NCI-H2081 treated with DMSO at 0.1 percent for 48 hours (cell line): Measurements from ENCODE around the gene PRELP.
"Not testable (repeated sequence)": the region's sequence is repeated elsewhere in the genome, so short reads cannot be mapped to it uniquely, and the experiment has no call there.

Experiments used
- DNase-seq: peaks from one replicate; lab custom pipeline; 2025; lab: John Stamatoyannopoulos, UW

The PRELP gene

GRCh38 chr1:203475012-203475981 is at the start of gene PRELP:
PRELP (plus strand) TSS chr1:203475806; CDS start chr1:203483185, 7,379 bp downstream.
- no peak for DNase-seq

DNA sequence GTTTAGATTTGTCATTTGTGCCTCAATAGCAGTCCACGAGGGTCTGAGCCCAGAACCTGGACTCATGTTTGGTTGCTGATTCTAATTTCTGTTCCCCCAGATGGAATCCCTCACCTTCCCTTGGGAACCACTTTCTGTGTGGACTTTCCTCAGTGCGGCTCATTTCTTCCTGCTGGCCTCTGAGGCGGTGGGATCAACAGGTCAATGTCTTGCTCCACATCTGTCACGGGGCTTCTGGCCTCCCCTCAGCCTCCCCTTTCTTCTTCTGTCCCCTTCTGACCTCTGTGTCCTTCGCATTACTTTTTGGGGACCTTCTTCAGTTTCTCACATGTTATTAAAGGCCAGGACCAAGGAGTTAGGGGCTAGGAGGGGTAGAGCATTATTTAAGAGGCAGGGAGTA is 49.2 kb upstream of the PRELP start:
- no peak for DNase-seq

DNA sequence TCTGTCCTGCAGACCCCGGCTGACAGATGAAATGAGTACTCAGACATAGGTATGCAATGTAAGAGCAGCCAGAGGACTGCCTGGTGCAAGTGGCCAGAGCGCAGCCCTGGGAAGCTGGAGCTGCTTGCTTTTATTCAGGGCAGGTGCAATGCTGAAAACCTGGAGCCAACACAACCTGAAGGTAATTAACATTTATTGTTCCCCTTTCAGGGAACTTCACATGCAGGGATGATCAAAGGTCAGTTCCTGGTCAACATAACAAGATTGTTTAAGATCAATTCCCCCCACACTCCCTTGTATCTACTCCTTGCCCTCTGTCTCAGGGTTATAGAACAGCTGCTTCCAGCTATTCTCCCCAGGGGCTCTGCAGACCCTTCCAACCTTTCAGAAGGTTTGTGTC is 48.7 kb upstream of the PRELP start:
- no peak for DNase-seq

DNA sequence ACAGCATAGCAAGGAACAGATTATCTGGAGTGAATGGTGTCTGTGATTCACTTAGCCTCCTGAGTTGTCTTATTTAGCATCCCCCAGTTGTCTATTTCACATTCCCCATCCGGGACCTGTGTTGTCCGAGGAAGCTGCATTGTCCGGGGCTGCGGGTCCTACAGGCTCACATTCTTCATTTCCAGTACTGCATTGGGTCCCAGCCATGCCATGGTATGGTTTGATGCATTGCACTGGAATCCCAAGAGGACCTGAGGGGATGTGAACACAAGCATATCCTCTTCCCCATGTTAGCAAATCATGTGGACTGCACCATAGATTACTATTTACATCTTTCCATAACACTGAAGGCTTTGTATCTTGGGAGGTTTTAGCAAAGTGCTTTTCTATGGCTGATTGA is 48.2 kb upstream of the PRELP start:
- DNase-seq: no peak

DNA sequence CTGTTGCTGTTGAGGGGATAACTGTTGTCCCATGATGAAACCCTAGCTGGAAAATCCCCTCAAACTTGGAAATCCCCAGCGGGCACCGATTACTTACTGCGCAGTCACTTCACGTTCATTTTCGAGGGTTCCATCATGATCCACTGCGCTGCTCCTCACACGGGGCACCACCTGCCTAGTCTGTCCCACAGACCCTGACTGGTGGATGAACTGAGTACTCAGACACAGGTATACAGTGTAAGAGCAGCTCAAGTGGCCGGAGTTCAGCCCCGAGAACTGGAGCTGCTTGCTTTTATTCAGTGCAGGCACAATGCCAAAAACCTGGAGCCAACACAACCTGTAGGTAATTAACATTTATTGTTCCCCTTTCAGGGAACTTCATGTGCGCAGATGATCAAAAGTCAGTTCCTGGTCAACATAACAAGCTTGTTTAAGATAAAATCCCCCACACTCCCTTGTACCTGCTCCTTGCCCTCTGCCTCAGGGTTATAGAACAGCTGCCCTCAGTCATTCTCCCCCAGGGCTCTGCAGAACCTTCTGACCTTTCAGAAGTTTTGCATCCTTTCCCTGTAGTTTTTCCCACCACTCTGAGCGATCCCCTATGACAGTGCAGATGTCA is 46.5 kb upstream of the PRELP start:
- DNase-seq: peak; percentile 4

- no peak for DNase-seq
These were observed 40.0 kb upstream of the PRELP start for GRCh38 chr1:203435615-203436014.

DNA sequence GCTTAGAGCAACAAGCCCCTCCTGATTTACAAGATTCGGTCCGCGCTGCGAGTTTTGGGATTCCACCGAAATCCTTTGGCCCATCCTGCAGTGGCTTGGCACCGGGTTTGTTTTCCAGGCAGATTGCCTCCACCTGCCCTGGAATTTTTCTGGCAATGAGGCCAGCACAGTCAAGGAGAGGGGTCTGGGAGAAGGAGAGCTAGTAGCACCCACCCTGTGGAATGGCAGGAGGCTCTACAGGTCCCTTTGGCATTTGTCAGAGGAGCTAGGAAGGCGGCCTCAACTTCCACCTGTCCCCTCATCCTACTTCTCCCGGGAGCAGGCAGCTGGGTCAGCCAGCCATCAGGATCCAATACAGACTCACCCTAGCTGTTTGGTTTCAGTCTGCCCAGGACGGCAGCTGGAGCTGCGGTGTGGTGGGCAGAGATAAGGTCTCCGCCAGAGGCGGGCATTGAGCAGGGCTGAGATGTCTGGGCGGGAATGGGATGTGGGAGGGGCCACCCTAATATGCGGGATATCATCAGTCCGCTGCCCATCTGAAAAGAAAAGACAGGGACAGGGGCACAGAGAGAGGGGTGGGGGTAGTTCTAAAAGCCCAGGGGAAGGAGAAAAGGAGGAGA is 37.8 kb upstream of the PRELP start:
- DNase-seq: no peak

DNA sequence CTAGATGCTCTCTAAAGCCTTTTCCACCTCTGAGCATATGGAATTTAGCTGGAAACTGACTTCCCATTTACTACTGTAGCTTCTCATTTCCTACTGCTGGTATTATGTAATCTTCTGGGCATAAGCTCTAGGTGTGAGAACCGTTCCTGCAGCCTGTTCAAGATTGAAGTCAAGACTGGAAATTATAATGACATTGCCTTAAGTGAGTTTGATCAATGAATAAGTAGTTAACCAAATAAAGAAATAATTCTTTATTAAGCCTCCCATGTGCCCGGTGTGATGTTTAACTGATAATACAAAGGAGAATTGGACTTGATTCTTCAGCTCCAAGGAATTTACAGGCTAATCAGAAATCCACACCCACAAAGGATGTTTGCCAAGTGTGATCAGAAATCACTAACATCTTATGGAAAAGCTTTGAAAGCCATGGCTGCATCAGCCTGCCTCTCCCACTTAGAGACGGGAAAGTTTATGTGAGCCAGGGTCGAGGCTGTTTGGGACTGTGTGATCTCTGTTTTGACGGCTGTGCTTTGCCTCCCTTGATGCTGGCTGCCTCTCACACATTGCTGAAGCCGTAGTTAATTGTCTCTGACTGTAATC is 36.4 kb upstream of the PRELP start:
- no peak for DNase-seq

- DNase-seq: no peak
These were observed 34.8 kb upstream of the PRELP start for GRCh38 chr1:203440771-203441170.

DNA sequence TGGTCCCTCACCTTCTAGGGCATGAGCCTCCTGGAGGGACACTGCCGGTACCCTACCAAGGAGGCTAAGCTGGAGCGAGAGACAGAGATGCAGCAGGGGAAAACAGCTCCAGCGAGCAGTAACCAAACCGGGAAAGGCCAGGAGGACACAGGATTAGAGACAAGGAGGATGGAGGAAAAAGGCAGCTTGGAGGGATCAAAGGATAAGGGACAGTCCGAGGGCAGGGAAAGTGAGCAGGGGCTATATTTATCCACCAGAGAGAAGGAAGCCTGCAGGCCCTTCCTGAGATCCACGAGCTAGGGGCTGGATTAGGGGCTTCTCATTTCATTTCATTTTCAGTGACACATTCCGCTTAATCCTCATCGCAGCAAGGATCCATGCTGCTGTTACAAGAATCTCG is 33.8 kb upstream of the PRELP start:
- DNase-seq: no peak

- DNase-seq: no peak
These were observed 32.8 kb upstream of the PRELP start for GRCh38 chr1:203442821-203443220.

DNA sequence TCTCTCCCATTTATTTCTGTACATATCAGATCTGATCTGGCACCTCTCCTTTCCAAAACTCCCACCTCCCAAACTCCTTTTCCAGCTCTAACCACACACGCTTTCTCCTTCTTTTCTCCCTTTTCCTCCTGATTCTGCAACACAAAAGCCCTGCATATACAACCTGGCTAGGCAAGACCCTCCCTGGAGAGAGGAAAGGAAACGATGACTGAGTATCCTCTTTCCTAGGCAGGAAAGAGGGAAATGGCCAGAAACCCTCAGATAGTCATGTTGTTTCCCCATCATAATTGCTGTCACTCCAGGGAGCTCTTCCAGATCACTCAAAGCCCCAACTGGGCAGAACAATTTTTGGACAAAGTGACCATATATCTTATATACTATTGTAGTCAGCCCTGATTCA is 32.3 kb upstream of the PRELP start:
- DNase-seq: no peak

GRCh38 chr1:203444171-203444576 is 31.4 kb upstream of the PRELP start:
- no peak for DNase-seq

GRCh38 chr1:203447151-203447550 is 28.5 kb upstream of the PRELP start:
- DNase-seq: no peak

- DNase-seq: not testable (repeated sequence)
These were observed 28.0 kb upstream of the PRELP start for GRCh38 chr1:203447598-203447997.

- no peak for DNase-seq
These were observed 27.0 kb upstream of the PRELP start for GRCh38 chr1:203448521-203449061.

DNA sequence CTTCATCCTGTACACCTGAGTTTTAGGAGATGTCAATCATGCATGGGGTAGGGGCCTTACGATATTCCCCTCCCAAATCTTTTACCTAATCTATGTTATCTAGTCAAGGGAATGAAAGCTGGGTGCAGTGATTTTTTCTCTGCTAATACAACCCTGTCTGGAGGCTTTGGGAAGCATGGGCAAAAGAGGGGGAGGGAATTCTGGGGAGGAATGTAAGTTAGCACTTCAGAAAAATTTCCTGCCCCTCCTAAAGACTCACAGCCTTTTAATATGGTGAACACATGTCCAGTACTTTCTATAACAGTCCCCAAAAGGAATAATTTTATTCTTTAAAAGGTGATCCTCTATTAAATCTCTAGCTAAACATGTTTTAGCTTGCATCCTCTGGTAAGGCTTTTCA is 25.6 kb upstream of the PRELP start:
- DNase-seq: no peak

- DNase-seq: no peak
These were observed 25.0 kb upstream of the PRELP start for GRCh38 chr1:203450479-203451149.

DNA sequence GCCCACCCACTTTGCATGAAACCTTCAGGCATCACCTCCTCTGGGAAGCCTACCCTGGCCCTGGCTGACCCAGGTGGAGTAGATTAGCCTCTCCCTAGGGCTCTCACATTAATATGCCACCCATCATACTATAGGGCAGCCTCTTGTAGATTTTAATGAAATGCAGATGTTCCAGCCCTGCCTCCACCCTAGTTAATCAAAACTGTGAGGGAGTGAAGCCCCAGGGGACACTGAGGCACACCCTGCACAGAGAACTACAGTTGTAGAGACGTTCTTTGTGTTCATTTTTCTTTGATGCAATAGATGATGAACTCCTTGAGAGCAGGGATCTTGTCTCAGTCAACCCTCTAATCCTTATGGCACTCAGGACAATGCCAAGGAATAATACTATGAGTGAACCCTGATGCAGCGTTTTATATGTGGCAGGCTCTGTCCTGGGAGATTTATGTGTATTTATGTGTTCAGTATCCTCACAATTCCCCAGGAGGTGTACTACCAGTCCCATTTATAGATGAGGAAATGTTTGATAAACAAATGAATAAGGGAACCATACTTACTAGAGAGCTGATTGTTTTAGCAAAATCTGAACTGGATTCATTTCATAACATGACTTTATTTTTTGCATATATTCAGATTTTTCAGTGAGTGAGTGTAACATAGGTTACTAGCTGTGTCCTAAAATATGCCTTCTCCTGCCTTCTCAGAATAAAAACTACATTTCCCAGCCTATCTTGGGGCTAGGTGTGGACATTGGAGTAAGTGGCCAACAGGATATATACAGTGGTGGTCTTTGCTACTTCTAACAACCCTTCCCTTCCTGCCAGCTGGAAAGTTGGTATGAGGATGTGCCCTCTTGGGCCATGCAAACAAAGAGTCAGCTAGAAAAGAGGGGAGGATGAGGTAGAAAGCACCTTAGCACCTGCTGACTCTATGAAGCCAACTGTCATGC is 23.5 kb upstream of the PRELP start:
- no peak for DNase-seq

DNA sequence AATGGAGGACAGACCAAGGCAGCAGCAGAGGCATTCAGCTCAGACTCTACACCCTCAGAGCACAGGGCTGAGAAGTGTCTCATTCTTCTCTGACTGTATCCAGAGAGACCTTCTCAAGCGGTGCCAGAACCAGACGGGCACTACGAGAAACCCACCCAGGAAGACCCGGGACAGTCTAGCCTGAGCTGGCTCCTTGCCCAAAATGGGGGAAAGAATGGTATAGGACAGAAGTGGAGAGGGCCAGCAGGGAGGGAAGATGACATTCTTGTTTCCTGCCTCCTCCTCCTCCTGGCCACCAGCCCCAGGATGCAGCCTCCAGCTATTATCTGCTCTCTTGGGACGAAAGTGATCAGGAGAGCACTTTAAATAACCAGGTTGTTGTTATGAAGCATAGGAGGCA is 22.6 kb upstream of the PRELP start:
- no peak for DNase-seq

DNA sequence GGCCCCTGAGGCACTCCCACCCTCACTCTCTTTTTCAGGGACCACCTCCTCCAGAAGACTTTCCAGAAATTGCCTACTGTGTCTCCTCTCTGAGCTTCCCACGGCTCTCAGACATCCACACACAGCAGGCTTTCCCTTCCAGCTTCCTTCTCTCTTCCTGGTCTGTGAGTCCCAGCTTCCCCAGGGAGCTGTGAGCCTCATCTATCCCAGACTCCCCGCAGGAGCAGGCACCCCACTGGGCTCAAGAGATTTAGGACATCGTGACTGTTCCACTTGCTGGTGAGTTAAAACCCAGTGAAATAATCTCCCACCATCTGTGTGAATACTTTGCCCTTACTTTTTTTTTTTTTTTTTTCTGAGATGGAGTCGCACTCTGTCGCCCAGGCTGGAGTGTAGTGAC is 22.0 kb upstream of the PRELP start:
- DNase-seq: no peak
